ENCODE results near the gene CLCN2. TPM values are rescaled to one million over a fixed set of nuclear protein-coding genes. Genes with fewer than 3 reads are reported as not detected.

Gene CLCN2
- total RNA-seq, 1 donor from 2014 or later, result 24.9 TPM

DNA sequence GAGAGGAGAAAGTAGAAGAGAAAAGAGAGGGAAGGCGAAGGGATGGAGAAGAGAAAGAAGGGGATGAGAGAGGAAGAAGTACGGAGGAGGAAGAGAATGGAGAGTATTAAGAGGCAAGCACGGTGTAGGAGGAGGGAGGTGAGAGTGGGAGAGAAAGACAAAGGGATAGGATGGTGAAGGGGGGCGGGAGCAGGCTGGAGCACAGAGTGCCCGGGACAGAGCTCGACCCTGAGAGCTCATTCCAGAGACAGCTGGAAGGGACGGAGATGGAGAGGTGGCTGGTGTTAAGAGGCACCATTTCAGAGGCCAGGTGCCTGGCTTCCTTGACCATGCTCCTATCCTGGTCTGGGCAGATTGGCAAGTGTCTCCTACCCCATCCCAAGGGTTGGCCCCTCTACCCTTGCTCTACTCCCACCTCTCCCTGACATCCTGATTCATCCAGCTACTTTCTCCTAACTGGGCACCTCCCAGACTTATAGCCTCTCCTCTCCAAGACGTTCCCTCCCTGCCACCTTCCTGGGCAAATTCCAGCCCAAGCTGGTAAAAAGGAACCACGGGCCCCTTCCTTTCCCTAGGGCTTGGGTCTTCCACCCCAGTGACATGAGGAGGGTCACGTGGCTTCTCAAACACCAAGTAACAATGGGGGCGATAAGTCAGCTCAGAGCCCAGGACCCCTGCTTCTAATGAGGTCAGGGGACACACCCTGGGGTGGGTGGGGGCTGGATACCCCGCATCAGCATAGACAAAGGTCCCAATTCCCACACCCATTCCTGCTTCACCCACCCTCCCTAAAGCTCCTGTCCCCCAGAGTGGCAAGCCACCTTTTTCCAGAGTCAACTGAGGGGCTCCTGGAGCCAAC is 1.1 kb downstream of the CLCN2 start:
- no peak for TF ChIP-seq CTCF (conservative IDR thresholded peaks at IDR 0.05)
- H3K27ac Mint-ChIP-seq, result peak overlapping the region; percentile 80
- no peaks in the 10 kb centered on the region for H3K27me3 Mint-ChIP-seq
- peak overlapping the region; percentile 94 for H3K4me3 Mint-ChIP-seq
- H3K9me3 Mint-ChIP-seq, result no peaks in the 10 kb centered on the region
- H3K36me3 Mint-ChIP-seq, result peaks cover 16% of the 10 kb centered on the region
- no peak for DNase-seq (ENCODE audit: extremely low spot score, unreplicated experiment)
- H3K4me1 Mint-ChIP-seq (ENCODE audit: unreplicated experiment), result peaks cover 17% of the 10 kb centered on the region

GRCh38 chr3:184359610-184360009 is 1.8 kb downstream of the CLCN2 start:
- H3K27ac Mint-ChIP-seq, result peak overlapping the region; percentile 80
- peaks cover 12% of the 10 kb centered on the region for H3K36me3 Mint-ChIP-seq
- H3K9me3 Mint-ChIP-seq, result no peaks in the 10 kb centered on the region
- no peaks in the 10 kb centered on the region for H3K27me3 Mint-ChIP-seq
- DNase-seq (ENCODE audit: extremely low spot score, unreplicated experiment), result no peak
- H3K4me1 Mint-ChIP-seq (ENCODE audit: unreplicated experiment), result peaks cover 10% of the 10 kb centered on the region
- no peak for TF ChIP-seq CTCF (conservative IDR thresholded peaks at IDR 0.05)
- peak overlapping the region; percentile 94 for H3K4me3 Mint-ChIP-seq

GRCh38 chr3:184358921-184359350 is 2.5 kb downstream of the CLCN2 start:
- Mint-ChIP-seq H3K27ac (no peak overlapping the region), H3K4me3 (peak overlapping the region; percentile 63), H3K36me3 (peaks cover 9% of the 10 kb centered on the region), H3K27me3 (no peaks in the 10 kb centered on the region), H3K9me3 (no peaks in the 10 kb centered on the region), H3K4me1 (ENCODE audit: unreplicated experiment) (peaks cover 7% of the 10 kb centered on the region)
- no peak for DNase-seq (ENCODE audit: extremely low spot score, unreplicated experiment)
- TF ChIP-seq CTCF (conservative IDR thresholded peaks at IDR 0.05), result no peak

DNA sequence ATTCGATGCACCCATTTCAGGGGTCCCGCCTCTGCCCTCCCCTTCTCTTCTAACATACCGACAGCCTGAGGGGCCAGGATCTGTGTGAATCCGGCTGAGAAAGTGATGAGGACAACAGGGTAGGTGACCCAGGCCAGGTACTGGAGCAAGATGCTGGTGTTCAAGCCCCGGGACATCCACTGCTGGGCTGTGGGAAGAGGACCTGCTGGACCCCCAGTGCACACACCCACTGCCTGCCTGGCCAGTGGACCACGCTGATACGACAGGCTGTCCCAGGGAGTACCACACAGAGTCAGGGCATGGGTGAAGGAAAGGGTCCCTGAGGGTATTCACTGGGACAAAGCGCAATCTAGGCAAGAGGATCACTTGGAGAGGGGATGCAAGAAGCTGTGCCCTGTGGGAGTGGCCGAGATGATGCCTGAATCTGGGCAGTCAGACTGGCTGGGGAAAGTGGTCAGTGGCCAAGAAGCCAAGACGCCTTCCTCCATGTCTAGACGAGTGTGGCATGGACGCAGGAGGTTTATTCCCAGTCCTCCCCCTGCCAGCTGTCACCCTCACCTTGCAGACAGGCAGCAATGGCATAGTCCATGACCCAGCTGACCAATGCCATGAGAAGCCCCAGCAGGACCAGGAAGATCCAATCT is 3.2 kb downstream of the CLCN2 start:
- no peak for DNase-seq (ENCODE audit: extremely low spot score, unreplicated experiment)
- no peak for TF ChIP-seq CTCF (conservative IDR thresholded peaks at IDR 0.05)
- peak overlapping the region; percentile 63 for H3K4me3 Mint-ChIP-seq
- no peaks in the 10 kb centered on the region for H3K9me3 Mint-ChIP-seq
- H3K4me1 Mint-ChIP-seq (ENCODE audit: unreplicated experiment), result peaks cover 7% of the 10 kb centered on the region
- H3K36me3 Mint-ChIP-seq, result peaks cover 9% of the 10 kb centered on the region
- no peaks in the 10 kb centered on the region for H3K27me3 Mint-ChIP-seq
- no peak overlapping the region for H3K27ac Mint-ChIP-seq

DNA sequence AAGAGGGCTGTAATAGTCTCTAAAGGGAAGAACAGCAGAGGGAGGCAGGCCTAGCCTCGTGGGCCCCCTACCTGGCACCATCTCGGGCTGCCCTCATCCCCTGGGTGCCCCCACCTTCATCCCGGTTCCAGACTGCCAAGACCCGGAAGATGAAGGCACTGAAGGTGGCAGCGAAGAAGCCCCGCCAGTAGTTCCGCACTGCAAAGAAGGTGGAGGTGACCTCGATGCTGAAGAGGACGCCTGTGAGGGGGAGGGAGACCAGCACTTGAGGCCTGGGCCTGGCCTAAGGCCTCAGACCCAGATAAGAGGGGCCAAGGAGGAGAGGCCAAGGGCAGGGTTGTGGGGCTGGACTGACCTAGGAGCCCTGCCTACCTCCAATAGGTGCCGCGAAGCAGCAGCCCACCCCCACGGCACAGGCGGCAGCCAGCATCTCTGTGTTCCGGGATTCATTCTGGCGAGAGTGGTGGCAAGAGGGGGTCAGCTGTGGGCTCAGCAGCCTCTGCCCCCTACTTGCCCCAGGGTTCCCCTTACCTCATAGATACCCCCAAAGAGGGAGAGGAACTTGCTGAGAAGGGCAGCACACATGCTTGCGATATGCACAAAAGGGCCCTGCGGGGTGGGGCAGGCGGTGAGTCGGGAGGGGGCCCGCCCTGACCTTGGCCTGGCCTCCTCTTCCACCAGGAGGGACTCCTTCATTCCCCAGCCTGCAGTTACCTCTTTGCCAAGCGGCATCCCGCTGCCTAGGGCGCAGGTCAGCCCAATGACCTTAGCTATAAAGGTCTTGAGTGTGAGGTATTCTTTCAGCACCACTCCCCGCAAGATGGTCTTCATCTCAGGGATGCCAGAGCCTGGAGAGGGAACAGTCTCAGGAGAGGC is 3.9 kb downstream of the CLCN2 start:
- no peak overlapping the region for H3K4me3 Mint-ChIP-seq
- no peaks in the 10 kb centered on the region for H3K27me3 Mint-ChIP-seq
- TF ChIP-seq CTCF (conservative IDR thresholded peaks at IDR 0.05), result no peak
- no peak for DNase-seq (ENCODE audit: extremely low spot score, unreplicated experiment)
- peaks cover 8% of the 10 kb centered on the region for H3K4me1 Mint-ChIP-seq (ENCODE audit: unreplicated experiment)
- no peak overlapping the region for H3K27ac Mint-ChIP-seq
- H3K36me3 Mint-ChIP-seq, result peaks cover 10% of the 10 kb centered on the region
- H3K9me3 Mint-ChIP-seq, result no peaks in the 10 kb centered on the region

Data from type B pancreatic cell (in vitro differentiated cells).